GM21529 (cell line): ENCODE results near the gene TRAF3IP1.

Experiments used
- ATAC-seq: cut with Tn5 transposase; IDR thresholded peaks from one replicate; pipeline ENCODE4 v1.9.1; 2021; ENCODE audit not compliant: unreplicated experiment

TRAF3IP1 gene

GRCh38 chr2:238378230-238379095 lies 58.1 kb downstream of the TRAF3IP1 start:
- no peak for ATAC-seq

- no peak for ATAC-seq
These were observed 58.9 kb downstream of the TRAF3IP1 start for GRCh38 chr2:238379096-238379810.

GRCh38 chr2:238380336-238380735 lies 60.0 kb downstream of the TRAF3IP1 start:
- ATAC-seq: no peak

GRCh38 chr2:238380785-238381184 lies 60.5 kb downstream of the TRAF3IP1 start:
- no peak for ATAC-seq

- ATAC-seq: no peak
These were observed 61.2 kb downstream of the TRAF3IP1 start for GRCh38 chr2:238381341-238382115.

GRCh38 chr2:238382381-238382781 lies 62.1 kb downstream of the TRAF3IP1 start:
- no peak for ATAC-seq

GRCh38 chr2:238383135-238383534 lies 62.8 kb downstream of the TRAF3IP1 start:
- no peak for ATAC-seq

GRCh38 chr2:238383743-238384380 lies 63.5 kb downstream of the TRAF3IP1 start:
- ATAC-seq: peak; percentile 62

- no peak for ATAC-seq
These were observed 67.0 kb downstream of the TRAF3IP1 start for GRCh38 chr2:238387332-238387731.

- ATAC-seq: no peak
These were observed 68.5 kb downstream of the TRAF3IP1 start for GRCh38 chr2:238388794-238389193.

GRCh38 chr2:238389988-238390589 lies 69.8 kb downstream of the TRAF3IP1 start:
- ATAC-seq: no peak

- no peak for ATAC-seq
These were observed 70.8 kb downstream of the TRAF3IP1 start for GRCh38 chr2:238391042-238391689.

GRCh38 chr2:238396663-238397062 lies 76.3 kb downstream of the TRAF3IP1 start:
- no peak for ATAC-seq

GRCh38 chr2:238397356-238397755 lies 77.0 kb downstream of the TRAF3IP1 start:
- no peak for ATAC-seq

- no peak for ATAC-seq
These were observed 78.3 kb downstream of the TRAF3IP1 start for GRCh38 chr2:238398577-238398976.

GRCh38 chr2:238399094-238399493 lies 78.8 kb downstream of the TRAF3IP1 start:
- no peak for ATAC-seq

- no peak for ATAC-seq
These were observed 81.2 kb downstream of the TRAF3IP1 start for GRCh38 chr2:238401551-238401950.

- ATAC-seq: no peak
These were observed 83.5 kb downstream of the TRAF3IP1 start for GRCh38 chr2:238403632-238404405.
